GM19452 (cell line): ENCODE measurements around the gene PRKCB.
"Not testable (repeated sequence)": the region's sequence is repeated elsewhere in the genome, so short reads cannot be mapped to it uniquely, and the experiment has no call there.

Source experiments
- ATAC-seq: cut with Tn5 transposase; IDR thresholded peaks from one replicate; pipeline ENCODE4 v1.9.1; 2021; ENCODE audit not compliant: unreplicated experiment

Gene PRKCB

GRCh38 chr16:24075931-24076716 is 240.3 kb downstream of the PRKCB start:
- no peak for ATAC-seq

GRCh38 chr16:24077292-24077691 is 241.5 kb downstream of the PRKCB start:
- ATAC-seq, result no peak

GRCh38 chr16:24077966-24078365 is 242.2 kb downstream of the PRKCB start:
- no peak for ATAC-seq

GRCh38 chr16:24085666-24086065 is 249.9 kb downstream of the PRKCB start:
- ATAC-seq, result no peak

- no peak for ATAC-seq
Measured at GRCh38 chr16:24087891-24088410, 252.2 kb downstream of the PRKCB start.

- ATAC-seq, result no peak
Measured at GRCh38 chr16:24088767-24089166, 253.0 kb downstream of the PRKCB start.

- ATAC-seq, result no peak
Measured at GRCh38 chr16:24091125-24091524, 255.3 kb downstream of the PRKCB start.

- ATAC-seq, result no peak
Measured at GRCh38 chr16:24093049-24093448, 257.3 kb downstream of the PRKCB start.

GRCh38 chr16:24094660-24095059 is 258.9 kb downstream of the PRKCB start:
- ATAC-seq, result no peak

- ATAC-seq, result no peak
Measured at GRCh38 chr16:24098896-24099295, 263.1 kb downstream of the PRKCB start.

- no peak for ATAC-seq
Measured at GRCh38 chr16:24101431-24101830, 265.6 kb downstream of the PRKCB start.

GRCh38 chr16:24102209-24102660 is 266.5 kb downstream of the PRKCB start:
- no peak for ATAC-seq

GRCh38 chr16:24105471-24105870 is 269.7 kb downstream of the PRKCB start:
- not testable (repeated sequence) for ATAC-seq

- not testable (repeated sequence) for ATAC-seq
Measured at GRCh38 chr16:24108090-24108489, 272.3 kb downstream of the PRKCB start.

GRCh38 chr16:24111724-24112302 is 276.0 kb downstream of the PRKCB start:
- no peak for ATAC-seq

GRCh38 chr16:24113115-24113745 is 277.4 kb downstream of the PRKCB start:
- no peak for ATAC-seq

GRCh38 chr16:24114876-24115275 is 279.1 kb downstream of the PRKCB start:
- no peak for ATAC-seq

- no peak for ATAC-seq
Measured at GRCh38 chr16:24116046-24116776, 280.4 kb downstream of the PRKCB start.

- ATAC-seq, result no peak
Measured at GRCh38 chr16:24116989-24117388, 281.2 kb downstream of the PRKCB start.

- ATAC-seq, result no peak
Measured at GRCh38 chr16:24117680-24118079, 281.9 kb downstream of the PRKCB start.

GRCh38 chr16:24118126-24118821 is 282.5 kb downstream of the PRKCB start:
- ATAC-seq, result no peak
